Hematopoietic multipotent progenitor cell treated with erythropoietin and hydrocortisone succinate and interleukin-3 and kit ligand, for 4 days (in vitro differentiated cells): ENCODE measurements around the gene MZF1.
A peak's percentile ranks its signal among the peaks of the same experiment; 100 is the strongest.
"Not testable (repeated sequence)": the region's sequence is repeated elsewhere in the genome, so short reads cannot be mapped to it uniquely, and the experiment has no call there.

ENCODE experiments used
- DNase-seq: peaks from one replicate; pipeline ENCODE4 v3.0.0-alpha.2; 2015

Gene MZF1

GRCh38 chr19:58572818-58573657 lies at the start of gene MZF1:
TSS of gene MZF1 (minus strand) at chr19:58573335. CDS start at chr19:58571389, 1,946 bp downstream.
- peak; percentile 100 for DNase-seq

GRCh38 chr19:58607213-58607612 lies 34.1 kb upstream of the MZF1 start:
- peak; percentile 4 for DNase-seq

- peak; percentile 12 for DNase-seq
Observed at GRCh38 chr19:58606251-58606896, 33.2 kb upstream of the MZF1 start.

DNA sequence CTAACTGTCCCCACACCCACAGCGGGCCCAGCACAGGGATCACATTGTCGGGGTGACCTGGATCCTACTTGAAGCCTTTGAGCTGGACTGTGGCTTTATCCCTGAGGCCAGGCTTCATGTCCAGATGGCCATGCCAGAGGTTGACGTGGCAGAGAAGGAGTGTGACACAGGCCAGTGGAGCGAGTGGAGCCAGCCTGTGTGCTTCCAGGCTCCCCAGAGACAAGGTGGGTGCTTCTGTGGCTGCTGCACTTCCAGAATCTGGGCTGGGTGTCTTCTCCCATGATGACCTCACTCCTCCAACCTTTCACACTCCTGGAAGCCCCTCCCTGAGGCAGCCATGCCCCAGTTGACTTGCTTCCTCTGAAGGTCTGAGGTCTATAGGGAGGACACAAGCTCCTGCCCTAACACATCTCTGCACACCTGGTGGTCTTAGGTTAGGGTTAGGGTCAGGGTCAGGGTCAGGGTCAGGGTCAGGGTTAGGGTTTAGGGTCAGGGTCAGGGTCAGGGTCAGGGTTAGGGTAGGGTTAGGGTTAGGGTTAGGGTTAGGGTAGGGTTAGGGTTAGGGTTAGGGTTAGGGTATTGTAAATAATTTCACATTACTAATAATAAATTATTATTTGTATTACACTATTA lies 13.1 kb upstream of the MZF1 start:
- DNase-seq = no peak

DNA sequence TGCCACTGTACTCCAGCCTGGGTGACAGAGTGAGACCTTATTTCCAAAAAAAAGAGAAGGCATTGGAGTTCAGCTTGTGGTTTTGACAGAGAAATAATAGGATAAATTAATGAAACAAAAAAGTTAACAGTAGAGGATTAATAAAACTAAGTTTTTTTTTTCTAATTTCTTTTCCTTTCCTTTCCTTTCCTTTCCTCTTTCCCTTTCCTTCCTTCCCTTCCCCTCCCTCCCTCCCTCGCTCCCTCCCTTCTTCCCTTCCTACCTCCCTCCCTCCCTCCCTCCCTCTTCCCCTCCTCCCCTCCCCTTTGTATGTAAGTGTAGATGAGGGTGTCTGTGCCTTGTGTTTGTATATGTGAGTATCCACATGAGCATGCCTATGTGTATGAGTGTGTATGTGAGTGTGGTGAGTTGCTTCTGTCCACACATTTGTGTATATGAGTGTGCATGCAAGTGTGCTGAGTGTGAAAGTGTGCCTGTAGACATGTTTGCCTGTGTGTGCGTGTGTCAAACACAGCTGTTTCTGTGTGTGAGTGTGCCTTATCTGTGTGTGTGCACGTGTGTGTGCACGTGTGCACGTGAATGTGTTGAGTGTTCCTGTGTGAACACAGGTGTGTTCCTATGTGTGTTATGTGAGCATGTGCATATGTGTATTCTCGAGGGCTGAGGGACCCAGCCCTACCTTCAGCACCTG lies 12.5 kb upstream of the MZF1 start:
- DNase-seq = peak; percentile 25

- peak; percentile 90 for DNase-seq
Observed at GRCh38 chr19:58584498-58585441, 11.6 kb upstream of the MZF1 start.

- DNase-seq = no peak
Observed at GRCh38 chr19:58582985-58583384, 9.8 kb upstream of the MZF1 start.

DNA sequence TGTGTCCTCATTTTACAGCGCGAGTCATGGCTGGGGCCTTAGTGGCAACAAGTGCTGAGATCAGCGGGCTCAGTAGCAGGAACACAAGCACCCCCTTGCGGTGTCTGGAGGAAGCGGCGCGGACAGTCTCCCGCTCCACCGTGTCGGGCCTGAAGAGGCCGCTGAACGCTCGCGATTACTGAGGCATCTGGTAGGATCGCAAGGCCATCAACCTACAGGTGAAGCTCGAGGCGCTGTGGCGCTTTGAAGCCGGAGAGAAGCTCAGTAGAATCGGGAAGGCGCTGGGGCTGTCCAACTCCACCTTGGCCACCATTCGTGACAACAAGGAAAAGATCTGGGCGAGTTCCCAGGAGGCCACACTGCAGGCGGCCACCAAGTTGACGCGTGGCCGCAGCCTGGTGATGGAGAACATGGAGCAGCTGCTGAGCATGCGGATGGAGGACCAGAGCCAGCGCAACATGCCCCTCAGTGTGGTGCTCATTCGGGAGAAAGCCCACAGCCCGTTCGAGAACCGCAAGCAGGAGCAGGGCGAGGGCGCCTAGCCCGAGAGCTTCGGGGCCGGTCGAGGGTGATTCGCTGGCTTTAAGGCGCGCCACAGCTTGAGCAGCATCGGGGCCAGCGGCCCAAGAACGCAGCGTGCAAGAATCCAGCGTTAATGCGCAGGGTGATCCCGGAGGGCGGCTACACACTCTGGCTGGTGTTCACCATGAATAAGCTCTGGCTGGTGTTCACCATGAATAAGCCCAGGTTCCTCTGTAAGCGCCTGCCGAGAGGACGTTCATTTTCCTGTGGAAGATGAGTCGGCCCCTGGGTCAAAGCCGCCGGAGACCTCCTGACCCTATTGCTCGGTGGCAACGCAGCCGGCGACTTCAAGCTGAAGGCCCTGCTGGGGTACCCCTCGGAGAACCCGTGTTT lies 8.3 kb upstream of the MZF1 start:
- peak; percentile 96 for DNase-seq

DNA sequence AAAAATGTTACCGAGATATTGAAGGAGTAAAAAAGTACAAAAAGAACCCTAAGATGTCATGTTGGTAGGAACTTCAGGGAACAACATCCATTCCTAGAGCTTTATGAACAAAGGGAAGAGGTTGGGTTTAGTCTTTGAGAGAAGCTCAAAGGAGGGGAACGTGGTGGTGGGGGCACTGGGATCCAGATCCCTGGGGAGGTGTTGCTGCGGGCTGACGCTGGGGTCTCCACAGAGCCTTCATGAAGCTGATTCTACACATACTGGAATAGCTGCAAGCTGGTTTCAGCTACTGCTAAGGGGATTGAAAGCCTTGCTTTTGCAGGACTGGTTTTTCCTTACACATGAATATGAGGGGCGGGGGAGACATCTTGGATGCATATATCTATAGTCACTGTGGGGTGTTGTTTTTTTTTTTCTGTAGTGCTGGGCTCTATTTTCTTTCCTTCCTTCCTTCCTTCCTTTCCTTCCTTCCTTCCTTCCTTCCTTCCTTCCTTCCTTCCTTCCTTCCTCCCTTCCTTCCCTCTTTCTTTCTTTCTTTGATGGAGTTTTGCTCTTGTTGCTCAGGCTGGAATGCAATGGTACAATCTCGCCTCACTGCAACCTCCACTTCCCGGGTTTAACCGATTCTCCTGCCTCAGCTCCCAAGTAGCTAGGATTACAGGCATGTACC lies 6.5 kb upstream of the MZF1 start:
- no peak for DNase-seq

- no peak for DNase-seq
Observed at GRCh38 chr19:58578012-58578925, 5.1 kb upstream of the MZF1 start.

DNA sequence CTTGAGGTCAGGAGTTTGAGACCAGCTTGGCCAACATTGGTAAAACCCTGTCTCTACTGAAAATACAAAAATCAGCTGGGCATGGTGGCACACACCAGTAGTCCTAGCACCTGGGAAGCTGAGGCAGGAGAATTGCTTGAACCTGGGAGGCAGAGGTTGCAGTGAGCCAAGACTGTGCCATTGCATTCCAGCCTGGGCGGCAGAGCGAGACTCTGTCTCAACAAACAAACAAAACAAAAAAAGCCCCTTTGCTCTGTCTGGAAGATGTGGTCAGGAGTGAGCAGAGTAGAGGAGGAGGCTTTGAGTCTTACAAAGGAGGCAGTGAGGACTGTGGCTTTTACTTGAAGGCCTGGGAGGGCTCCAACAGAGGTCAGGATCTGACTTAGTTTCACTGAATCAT lies 4.4 kb upstream of the MZF1 start:
- DNase-seq = not testable (repeated sequence)

DNA sequence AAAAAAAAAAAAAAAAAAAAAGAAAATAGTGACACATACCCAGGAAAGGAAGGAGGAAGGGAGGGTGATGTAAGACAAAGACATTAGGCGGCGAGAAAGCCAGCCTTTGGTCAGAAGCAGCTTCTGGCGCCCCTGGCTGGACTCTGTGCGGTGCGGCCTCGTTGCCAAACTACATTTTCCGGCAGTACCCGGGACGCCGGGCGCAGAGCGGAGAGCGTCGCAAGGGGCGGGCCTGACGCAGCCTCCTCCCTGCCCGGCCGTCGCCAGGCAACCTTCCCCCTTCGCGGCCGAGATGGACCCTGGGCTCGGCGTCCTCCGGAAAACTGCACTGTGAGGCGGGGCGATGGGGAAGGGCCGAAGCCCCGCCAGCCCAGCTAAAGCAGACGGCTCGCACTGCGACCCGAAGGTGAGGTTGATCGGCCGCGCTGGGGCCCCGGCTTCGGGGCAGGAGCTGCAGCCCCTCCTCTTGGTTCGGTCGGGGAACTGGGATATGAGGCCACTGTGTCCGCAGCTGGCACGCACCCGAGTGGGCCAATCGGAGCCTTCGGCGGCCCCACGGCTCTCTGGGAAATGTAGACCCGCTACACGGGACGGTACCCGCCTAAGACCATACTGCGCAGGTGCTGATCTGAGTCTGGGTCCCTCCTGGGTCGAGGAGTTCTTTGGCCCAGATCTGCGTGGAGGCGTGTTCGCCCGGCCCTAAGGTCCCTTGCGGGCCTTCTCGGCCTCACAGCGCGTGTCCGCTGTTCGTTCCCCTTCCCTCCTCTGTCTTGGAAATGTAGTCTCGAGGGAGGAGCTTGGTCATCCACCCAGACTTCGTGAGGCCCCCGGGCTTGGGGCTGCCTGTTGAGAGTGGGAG lies 2.3 kb upstream of the MZF1 start:
- peak; percentile 96 for DNase-seq

DNA sequence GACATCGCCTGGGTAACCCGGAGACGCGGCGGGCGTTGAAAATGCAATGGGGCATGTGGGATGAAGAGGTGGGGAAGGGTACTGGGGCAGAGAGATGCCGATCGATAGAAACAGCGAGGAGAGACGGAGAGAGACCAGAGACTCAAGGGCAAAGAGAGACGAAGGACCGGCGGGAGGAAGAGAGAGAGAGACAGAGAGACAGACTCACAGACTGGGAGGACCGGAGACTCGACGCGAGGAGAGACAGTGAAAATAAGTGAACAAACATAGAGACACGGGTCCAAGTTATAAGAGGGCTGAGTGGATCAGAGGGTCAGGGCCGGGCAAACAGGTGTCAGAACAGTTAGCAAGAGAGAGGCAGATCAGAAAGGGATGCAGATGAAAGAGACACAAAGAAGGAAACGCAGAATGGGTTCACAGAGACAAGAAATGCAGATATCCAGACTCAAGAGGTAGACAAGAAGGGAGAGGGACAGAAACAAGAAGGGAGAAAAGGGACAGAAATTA lies 576 bp upstream of the MZF1 start:
- no peak for DNase-seq

DNA sequence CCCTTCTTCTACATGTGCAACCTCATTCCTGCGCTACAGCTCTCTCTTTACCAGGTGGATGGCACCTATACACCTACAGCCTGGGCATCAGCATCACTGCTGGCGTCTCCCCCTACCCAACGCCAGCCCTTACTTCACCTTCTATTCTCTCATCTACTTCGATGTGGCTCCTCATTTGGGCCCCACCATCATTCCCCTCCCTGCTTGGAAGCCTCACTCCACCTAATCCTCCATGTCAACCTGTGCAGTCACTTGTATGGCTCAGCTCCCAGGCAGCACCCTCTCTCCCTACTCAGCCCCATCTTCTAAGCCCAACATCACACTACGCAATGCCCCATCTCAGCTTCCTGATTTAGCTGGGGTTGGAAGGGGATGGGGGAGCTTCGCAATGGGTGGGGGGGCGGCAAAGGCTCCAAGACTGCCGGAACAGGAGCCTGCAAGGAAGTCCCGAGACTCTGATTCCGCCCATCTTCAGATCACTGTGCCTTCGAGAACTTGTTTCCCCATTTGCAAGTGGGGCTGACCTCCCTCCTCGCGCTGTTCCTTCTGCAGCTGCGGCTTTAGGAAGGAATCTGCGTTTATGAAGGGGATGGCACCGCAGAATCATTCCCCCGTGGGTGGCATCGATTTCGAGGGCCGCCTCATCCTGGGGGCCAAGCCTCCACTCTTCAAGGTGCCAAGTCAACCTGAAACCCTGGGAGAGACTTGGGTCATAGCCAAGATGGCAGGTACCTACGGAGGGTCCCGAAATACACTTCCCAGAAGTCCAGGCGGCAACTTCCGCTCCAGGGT lies 913 bp downstream of the MZF1 start:
- DNase-seq = no peak

DNA sequence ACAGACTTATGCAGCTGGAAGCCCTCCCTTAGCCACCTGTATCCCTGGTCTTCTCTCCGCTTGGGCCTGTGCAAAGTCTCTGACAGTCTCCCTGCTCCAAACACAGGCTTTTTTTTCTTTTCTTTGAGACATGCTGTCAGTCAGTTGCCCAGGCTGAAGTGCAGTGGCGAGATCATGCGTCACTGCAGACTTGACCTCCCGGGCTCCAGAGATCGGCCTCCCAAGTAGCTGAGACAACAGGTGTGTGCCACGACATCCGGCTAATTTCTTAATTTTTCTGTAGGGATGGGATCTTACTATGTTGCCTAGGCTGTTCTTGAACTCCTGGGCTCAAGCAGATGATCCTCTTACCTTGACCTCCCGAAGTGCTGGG lies 1.6 kb downstream of the MZF1 start:
- DNase-seq = no peak

DNA sequence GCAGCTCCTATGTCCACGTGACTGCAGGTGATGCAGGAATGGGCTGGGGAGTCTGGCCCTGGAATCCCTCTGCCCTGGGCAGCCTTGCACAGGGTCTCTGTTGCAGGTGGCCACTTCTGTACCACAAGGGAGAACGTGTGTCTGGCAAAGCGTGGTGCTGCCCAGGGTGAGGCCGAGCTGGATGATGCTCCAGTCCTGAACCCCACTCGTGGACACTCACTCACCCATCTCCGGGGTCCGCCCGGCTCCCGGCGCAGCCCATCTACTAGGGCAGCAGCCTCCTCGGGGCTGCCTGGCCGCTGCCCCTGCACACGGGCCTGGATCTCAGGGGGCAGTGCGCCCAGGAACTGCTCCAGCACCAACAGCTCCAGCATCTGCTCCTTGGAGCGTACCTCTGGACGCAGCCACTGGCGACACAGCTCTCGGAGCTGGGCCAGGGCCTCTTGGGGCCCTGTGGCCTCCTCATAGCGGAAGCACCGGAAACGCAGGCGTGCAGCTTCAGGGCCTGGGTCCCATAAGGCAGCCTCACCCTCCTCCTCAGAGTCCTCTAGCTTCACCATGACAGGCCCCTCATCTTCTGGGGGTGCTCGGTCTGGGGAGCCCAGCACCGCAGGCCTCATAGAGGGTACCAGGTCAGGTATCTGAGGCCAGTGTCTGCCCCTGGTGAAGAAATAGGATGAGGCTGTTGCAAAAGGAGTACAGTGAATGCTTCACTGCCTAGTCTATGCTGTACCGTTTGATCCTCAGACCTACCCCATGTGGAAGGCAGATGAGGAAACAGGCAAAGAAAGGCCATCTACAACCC lies 2.2 kb downstream of the MZF1 start:
- no peak for DNase-seq
